Transverse colon (tissue), 4 donors: ENCODE results near the gene NASP. TPM values are rescaled to one million over a fixed set of nuclear protein-coding genes. Genes with fewer than 3 reads are reported as not detected.

Experiments used
- DNase-seq: peaks from one replicate; pipeline ENCODE4 v3.0.0-alpha.2; 2019
- H3K27ac ChIP-seq, 4 donors: fragments of 200-600 bp; sonication (generic); 2 replicates each; pipeline ENCODE4 v1.5.1; 2016 to 2018; ENCODE audit warnings: inconsistent platforms in 4 of 4
- H3K27me3 ChIP-seq: fragments of 200-600 bp; sonication (generic); 2 replicates; pipeline ENCODE4 v1.5.1; 2017; ENCODE audit warnings: inconsistent platforms
- H3K36me3 ChIP-seq, 4 donors: fragments of 200-600 bp; sonication (generic); 2 replicates each; pipeline ENCODE4 v1.5.1; 2017 to 2019; ENCODE audit warnings: inconsistent platforms in 4 of 4
- H3K4me1 ChIP-seq, 4 donors: fragments of 200-600 bp; sonication (generic); 2 replicates each; pipeline ENCODE4 v1.5.1; 2017 to 2020; ENCODE audit warnings: inconsistent platforms in 4 of 4
- H3K4me3 ChIP-seq, 4 donors: fragments of 200-600 bp; sonication (generic); 1 replicate in 1 of 4; 2 replicates in 3 of 4; pipeline versions ENCODE4 v1.5.1 to v1.6.1; 2017 to 2019; ENCODE audit warnings: inconsistent platforms in 4 of 4
- H3K9me3 ChIP-seq, 2 donors: fragments of 200-600 bp; sonication (generic); 2 replicates each; pipeline ENCODE4 v1.5.1; 2017 to 2019; ENCODE audit warnings: inconsistent platforms in 2 of 2
- EP300 ChIP-seq: sonication (generic); formaldehyde crosslinking; IDR thresholded peaks from one replicate; pipeline ENCODE4 v1.6.1; 2017; ENCODE audit warnings: antibody characterized with exemption, low read depth
- POLR2A ChIP-seq: fragments of 450-650 bp; IDR thresholded peaks from one replicate; pipeline ENCODE4 v1.6.1; 2016; ENCODE audit warnings: antibody characterized with exemption, mild to moderate bottlenecking, moderate library complexity
- POLR2AphosphoS5 ChIP-seq, 3 donors: sonication (generic); formaldehyde crosslinking; IDR thresholded peaks; one replicate each; pipeline ENCODE4 v1.6.1; 2016; ENCODE audit warnings: antibody characterized with exemption in 3 of 3
- WGBS, 2 donors: methylation state at CpG; one replicate each; pipeline ENCODE4 v1.1.5; 2018; ENCODE audit warnings: low coverage in 1 of 2; 5-methylcytosine and 5-hydroxymethylcytosine counted together
- in situ Hi-C, 4 donors: fragments of 200-750 bp; cut with MboI; loops; one replicate each; pipeline versions ENCODE4 v1.15.0 to v1.15.1; 2017; ENCODE audit warnings: low sequenced_read_pairs in 3 of 4, low pct_ligation_motif_present in 1 of 4, low pct_unique_long_range_greater_than_20kb in 1 of 4
- intact Hi-C: fragments of 100-400 bp; cut with DNase I; formaldehyde crosslinking; loops from one replicate; pipeline ENCODE4 v1.15.1; 2023; ENCODE audit warnings: low total_unique reads
- total RNA-seq, 4 donors: library from RNA; depleted of rRNA; stranded (reverse); fragments of >200 nt; gene quantifications; one replicate each; pipeline ENCODE4 v1.1.0, GENCODE V29; 2016
- TF ChIP-seq, protein P1 (sequence below), 5 experiments: fragments of 200-600 bp in 3 of 5; fragments of 450-650 bp in 2 of 5; sonication (generic) in 3 of 5; IDR thresholded peaks; 1 replicate in 2 of 5; 2 replicates in 3 of 5; pipeline ENCODE4 v1.5.1; 2016 to 2017; ENCODE audit warnings: antibody characterized with exemption in 5 of 5, inconsistent platforms in 3 of 5, mild to moderate bottlenecking in 2 of 5, moderate library complexity in 1 of 5

Gene NASP
- total RNA-seq, 4 donors from 2014 or later = 34.4 to 62.2 (median 37.5) TPM

DNA sequence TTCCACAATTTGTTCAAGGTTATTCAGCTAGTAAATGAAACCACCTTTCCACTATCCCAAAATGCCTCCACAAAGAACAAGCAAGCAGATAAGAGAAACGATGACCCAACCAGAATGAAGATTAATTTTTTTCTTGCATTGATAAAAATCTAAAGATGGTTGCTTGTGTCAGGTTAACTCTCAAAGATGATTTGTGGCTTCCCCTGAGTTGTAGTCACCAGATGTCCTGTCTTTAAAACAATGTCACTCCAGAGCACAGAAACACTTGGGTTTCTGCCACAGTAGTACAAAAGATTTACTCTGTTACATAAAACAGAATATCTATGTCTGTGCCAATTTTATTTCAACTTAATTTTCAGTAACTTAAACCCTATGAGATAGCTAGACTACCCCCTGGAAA, 51.4 kb downstream of the NASP start:
- 38 to 66% methylated on average over 1 of the region's 1 CpG for WGBS, 2 donors
- H3K27ac ChIP-seq = no peak overlapping the region
- in situ Hi-C loops (no loop called here), intact Hi-C loops (no loop called here)
- H3K36me3 ChIP-seq = peaks cover 0 to 92% (median 47%) of the 10 kb centered on the region in 4 donors
- H3K9me3 ChIP-seq = no peaks in the 10 kb centered on the region
- H3K4me3 ChIP-seq = no peak overlapping the region
- no peaks in the 10 kb centered on the region for H3K4me1 ChIP-seq
- DNase-seq = no peak
- TF ChIP-seq, protein P1, sequence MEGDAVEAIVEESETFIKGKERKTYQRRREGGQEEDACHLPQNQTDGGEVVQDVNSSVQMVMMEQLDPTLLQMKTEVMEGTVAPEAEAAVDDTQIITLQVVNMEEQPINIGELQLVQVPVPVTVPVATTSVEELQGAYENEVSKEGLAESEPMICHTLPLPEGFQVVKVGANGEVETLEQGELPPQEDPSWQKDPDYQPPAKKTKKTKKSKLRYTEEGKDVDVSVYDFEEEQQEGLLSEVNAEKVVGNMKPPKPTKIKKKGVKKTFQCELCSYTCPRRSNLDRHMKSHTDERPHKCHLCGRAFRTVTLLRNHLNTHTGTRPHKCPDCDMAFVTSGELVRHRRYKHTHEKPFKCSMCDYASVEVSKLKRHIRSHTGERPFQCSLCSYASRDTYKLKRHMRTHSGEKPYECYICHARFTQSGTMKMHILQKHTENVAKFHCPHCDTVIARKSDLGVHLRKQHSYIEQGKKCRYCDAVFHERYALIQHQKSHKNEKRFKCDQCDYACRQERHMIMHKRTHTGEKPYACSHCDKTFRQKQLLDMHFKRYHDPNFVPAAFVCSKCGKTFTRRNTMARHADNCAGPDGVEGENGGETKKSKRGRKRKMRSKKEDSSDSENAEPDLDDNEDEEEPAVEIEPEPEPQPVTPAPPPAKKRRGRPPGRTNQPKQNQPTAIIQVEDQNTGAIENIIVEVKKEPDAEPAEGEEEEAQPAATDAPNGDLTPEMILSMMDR (IDR thresholded peaks at IDR 0.05) = no peak
- no peak for TF ChIP-seq EP300
- TF ChIP-seq POLR2AphosphoS5 (IDR thresholded peaks at IDR 0.05) = no peak
- no peak for TF ChIP-seq POLR2A
- no peaks in the 10 kb centered on the region for H3K27me3 ChIP-seq

DNA sequence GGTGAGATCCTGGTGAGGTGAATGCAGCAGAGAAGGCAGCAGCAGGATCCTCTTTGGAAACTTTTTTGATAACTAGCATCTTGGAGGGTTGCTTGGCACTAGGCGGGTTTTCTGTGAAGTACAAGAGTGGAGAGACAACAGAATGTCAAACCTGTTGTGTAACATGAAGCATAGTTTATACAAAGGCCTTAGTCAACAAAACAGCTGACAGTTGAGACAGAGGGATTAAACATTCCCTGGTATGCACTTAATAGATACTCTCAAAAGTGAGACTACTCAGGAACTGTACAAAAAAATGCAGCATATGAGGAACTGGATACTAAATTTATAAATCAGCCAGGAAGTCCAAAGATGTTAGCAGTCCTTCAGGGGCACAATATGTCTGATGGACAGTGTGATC, 56.5 kb downstream of the NASP start:
- intact Hi-C loops = no loop called here
- Histone ChIP-seq H3K4me1 (peaks cover 0 to 21% (median 15%) of the 10 kb centered on the region in 4 donors), H3K27me3 (no peaks in the 10 kb centered on the region), H3K9me3 (no peaks in the 10 kb centered on the region), H3K36me3 (peaks cover 0 to 67% (median 27%) of the 10 kb centered on the region in 4 donors), H3K27ac (no peak overlapping the region), H3K4me3 (no peak overlapping the region)
- in situ Hi-C loops = no loop called here
- no peak for TF ChIP-seq POLR2AphosphoS5 (IDR thresholded peaks at IDR 0.05)
- no peak for TF ChIP-seq EP300
- TF ChIP-seq, protein P1 (IDR thresholded peaks at IDR 0.05) = no peak
- no peak for TF ChIP-seq POLR2A
- DNase-seq = no peak
- 92 to 100% methylated on average over 1 of the region's 1 CpG for WGBS, 2 donors

DNA sequence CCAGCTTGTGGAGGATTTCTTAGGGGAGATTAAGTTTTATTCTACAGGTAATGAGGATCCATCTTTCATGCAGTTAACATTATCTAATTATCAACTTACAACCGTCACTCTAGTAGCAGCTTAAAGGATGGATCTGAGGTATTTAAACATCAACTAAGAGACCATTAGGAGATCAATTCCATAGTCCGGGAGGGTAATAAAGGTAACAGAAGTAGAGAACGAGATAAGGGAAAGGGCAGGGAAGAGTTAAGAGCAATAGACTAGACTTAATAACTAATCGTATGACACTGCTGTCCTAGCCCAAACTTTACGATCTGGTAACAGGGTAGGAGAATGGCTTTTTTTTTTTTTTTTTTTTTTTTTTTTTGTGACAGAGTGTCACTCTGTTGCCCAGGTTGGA, 59.5 kb downstream of the NASP start:
- DNase-seq = no peak
- 40 to 67% methylated on average over 5 of the region's 5 CpGs for WGBS, 2 donors
- Histone ChIP-seq H3K36me3 (peaks cover 0 to 37% (median 15%) of the 10 kb centered on the region in 4 donors), H3K27me3 (no peaks in the 10 kb centered on the region), H3K27ac (peak overlapping the region; percentile 67 to 84 (median 78)), H3K9me3 (no peaks in the 10 kb centered on the region), H3K4me3 (no peak overlapping the region), H3K4me1 (peaks cover 4 to 32% (median 25%) of the 10 kb centered on the region in 4 donors)
- in situ Hi-C loops = no loop called here
- TF ChIP-seq EP300 = no peak
- TF ChIP-seq, protein P1 (IDR thresholded peaks at IDR 0.05) = no peak
- no peak for TF ChIP-seq POLR2AphosphoS5 (IDR thresholded peaks at IDR 0.05)
- TF ChIP-seq POLR2A = no peak
- intact Hi-C loops = no loop called here

DNA sequence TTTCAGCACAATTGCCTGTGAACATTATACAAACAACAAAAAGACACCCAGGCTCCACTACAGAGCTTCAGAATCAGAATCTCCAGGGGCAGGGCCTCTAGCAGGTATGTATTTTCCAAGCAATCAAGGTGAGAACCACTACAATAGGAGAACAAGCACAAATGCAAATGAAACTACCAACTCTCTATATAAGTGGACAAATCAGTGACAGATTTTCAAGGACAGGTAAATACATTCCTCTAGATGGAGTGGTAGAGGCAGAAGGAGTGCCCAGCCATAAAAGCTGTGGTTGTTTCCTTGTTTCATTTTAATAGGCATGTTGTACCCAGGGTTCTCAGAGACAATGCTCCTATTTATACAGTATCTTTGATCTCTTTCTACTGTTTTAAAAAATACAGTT, 60.1 kb downstream of the NASP start:
- H3K36me3 ChIP-seq = peaks cover 0 to 35% (median 12%) of the 10 kb centered on the region in 4 donors
- no peaks in the 10 kb centered on the region for H3K27me3 ChIP-seq
- H3K4me3 ChIP-seq = no peak overlapping the region
- H3K9me3 ChIP-seq = no peaks in the 10 kb centered on the region
- intact Hi-C loops (no loop called here), in situ Hi-C loops (no loop called here)
- DNase-seq = peak; percentile 40
- TF ChIP-seq POLR2AphosphoS5 (IDR thresholded peaks at IDR 0.05) = peak in 2 of 3 donors; percentile 25 to 64
- TF ChIP-seq, protein P1 (IDR thresholded peaks at IDR 0.05) = peak in 3 of 5 experiments; percentile 13 to 43 (median 23)
- peak; percentile 41 for TF ChIP-seq POLR2A
- no peak for TF ChIP-seq EP300
- peak overlapping the region; percentile 67 to 84 (median 78) for H3K27ac ChIP-seq
- H3K4me1 ChIP-seq = peaks cover 4 to 32% (median 26%) of the 10 kb centered on the region in 4 donors
